H7 (cell line): Measurements from ENCODE around the gene BIRC7. TPM values are rescaled to one million over a fixed set of nuclear protein-coding genes. Genes with fewer than 3 reads are reported as not detected.

Experiments used
- DNase-seq: peaks from one replicate; pipeline ENCODE4 v3.0.0; 2012
- H3K27me3 ChIP-seq: 2 replicates; pipeline ENCODE4 v1.6.0; 2011; ENCODE audit warnings: mild to moderate bottlenecking, low read length; ENCODE audit not compliant: control insufficient read depth, insufficient read depth
- H3K36me3 ChIP-seq: replicated peaks from 2 replicates; pipeline ENCODE4 v1.5.1; 2011; ENCODE audit warnings: low read length; ENCODE audit not compliant: control insufficient read depth, insufficient read depth
- H3K4me3 ChIP-seq: 2 replicates; pipeline ENCODE4 v1.5.1; 2011; ENCODE audit warnings: low read depth, mild to moderate bottlenecking, control low read depth, low read length, moderate library complexity; ENCODE audit not compliant: insufficient read depth
- total RNA-seq: library from RNA; depleted of rRNA; stranded (reverse); fragments of >200 nt; shearing (Covaris generic); gene quantifications from 2 replicates; pipeline ENCODE4 v1.2.3, GENCODE V29; 2014

Gene BIRC7
- total RNA-seq, 1 experiment from 2014 or later = not detected

- Histone ChIP-seq H3K36me3 (peaks cover 9% of the 10 kb centered on the region), H3K4me3 (no peak overlapping the region), H3K27me3 (no peaks in the 10 kb centered on the region)
- no peak for DNase-seq
Measured at GRCh38 chr20:63196768-63197470, 38.8 kb upstream of the BIRC7 start.

- peaks cover 20% of the 10 kb centered on the region for H3K36me3 ChIP-seq
- H3K4me3 ChIP-seq = no peak overlapping the region
- H3K27me3 ChIP-seq = no peaks in the 10 kb centered on the region
- no peak for DNase-seq
Measured at GRCh38 chr20:63198606-63199005, 37.1 kb upstream of the BIRC7 start.

- H3K36me3 ChIP-seq = peaks cover 34% of the 10 kb centered on the region
- no peak for DNase-seq
- no peaks in the 10 kb centered on the region for H3K27me3 ChIP-seq
- H3K4me3 ChIP-seq = no peak overlapping the region
Measured at GRCh38 chr20:63202021-63202420, 33.7 kb upstream of the BIRC7 start.

GRCh38 chr20:63202811-63203526 lies 32.7 kb upstream of the BIRC7 start:
- no peak for DNase-seq
- Histone ChIP-seq H3K36me3 (peaks cover 36% of the 10 kb centered on the region), H3K4me3 (no peak overlapping the region), H3K27me3 (no peaks in the 10 kb centered on the region)

GRCh38 chr20:63204362-63204761 lies 31.3 kb upstream of the BIRC7 start:
- DNase-seq = no peak
- Histone ChIP-seq H3K27me3 (no peaks in the 10 kb centered on the region), H3K36me3 (peaks cover 43% of the 10 kb centered on the region), H3K4me3 (no peak overlapping the region)

GRCh38 chr20:63205896-63206295 lies 29.8 kb upstream of the BIRC7 start:
- no peak for DNase-seq
- H3K36me3 ChIP-seq = peaks cover 48% of the 10 kb centered on the region
- H3K4me3 ChIP-seq = no peak overlapping the region

GRCh38 chr20:63206878-63207277 lies 28.8 kb upstream of the BIRC7 start:
- peaks cover 51% of the 10 kb centered on the region for H3K36me3 ChIP-seq
- H3K4me3 ChIP-seq = no peak overlapping the region
- no peak for DNase-seq
- H3K27me3 ChIP-seq = no peaks in the 10 kb centered on the region

More at GRCh38 chr20:63205896-63206295, 29.8 kb upstream of the BIRC7 start:
- H3K27me3 ChIP-seq = no peaks in the 10 kb centered on the region

GRCh38 chr20:63208346-63208909 lies 27.3 kb upstream of the BIRC7 start:
- no peak overlapping the region for H3K4me3 ChIP-seq
- DNase-seq = no peak
- H3K36me3 ChIP-seq = peaks cover 50% of the 10 kb centered on the region
- H3K27me3 ChIP-seq = no peaks in the 10 kb centered on the region

GRCh38 chr20:63210011-63210605 lies 25.6 kb upstream of the BIRC7 start:
- no peaks in the 10 kb centered on the region for H3K27me3 ChIP-seq
- peaks cover 47% of the 10 kb centered on the region for H3K36me3 ChIP-seq
- no peak for DNase-seq
- no peak overlapping the region for H3K4me3 ChIP-seq

- no peak overlapping the region for H3K4me3 ChIP-seq
Measured at GRCh38 chr20:63212393-63212730, 23.3 kb upstream of the BIRC7 start.

GRCh38 chr20:63212792-63213191 lies 22.9 kb upstream of the BIRC7 start:
- Histone ChIP-seq H3K27me3 (no peaks in the 10 kb centered on the region), H3K36me3 (peaks cover 37% of the 10 kb centered on the region), H3K4me3 (no peak overlapping the region)
- DNase-seq = no peak

More at GRCh38 chr20:63212393-63212730, 23.3 kb upstream of the BIRC7 start:
- Histone ChIP-seq H3K36me3 (peaks cover 40% of the 10 kb centered on the region), H3K27me3 (no peaks in the 10 kb centered on the region)
- no peak for DNase-seq

GRCh38 chr20:63214514-63214913 lies 21.2 kb upstream of the BIRC7 start:
- peak overlapping the region; percentile 73; the same call in 1 of the 2 replicates for H3K4me3 ChIP-seq
- DNase-seq = no peak
- H3K36me3 ChIP-seq = peaks cover 29% of the 10 kb centered on the region
- no peaks in the 10 kb centered on the region for H3K27me3 ChIP-seq

GRCh38 chr20:63215101-63216040 lies 20.3 kb upstream of the BIRC7 start:
- Histone ChIP-seq H3K27me3 (no peaks in the 10 kb centered on the region), H3K4me3 (peak overlapping the region; percentile 73), H3K36me3 (peaks cover 24% of the 10 kb centered on the region)
- DNase-seq = peak; percentile 91
